SHP77 (cell line): ENCODE data around the gene PPP1CB.
"Not testable (repeated sequence)": the region's sequence is repeated elsewhere in the genome, so short reads cannot be mapped to it uniquely, and the experiment has no call there.

Experiments
- DNase-seq, 2 experiments: peaks; one replicate each; lab custom pipeline; 2025; lab: John Stamatoyannopoulos, UW

The PPP1CB gene

DNA sequence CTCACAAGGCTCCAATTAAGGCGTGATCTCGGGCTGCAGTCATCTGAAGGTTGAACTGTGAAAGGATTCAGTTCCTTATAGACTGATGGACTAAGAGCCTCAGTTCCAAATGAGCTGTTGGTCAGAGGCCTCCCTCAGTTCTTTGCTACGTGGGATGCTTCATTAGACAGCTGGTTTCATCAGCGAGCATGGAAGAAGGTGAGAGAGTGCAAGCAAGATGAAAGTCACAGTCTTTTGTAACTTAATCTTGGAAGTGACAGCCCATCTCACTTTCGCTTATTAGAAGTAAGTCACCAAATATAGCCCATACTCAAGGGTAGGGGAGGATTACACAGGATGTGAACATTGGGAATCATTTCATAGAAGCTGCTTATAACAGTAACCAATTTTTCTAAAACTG lies 26.8 kb downstream of the PPP1CB start:
- DNase-seq, result no peak

DNA sequence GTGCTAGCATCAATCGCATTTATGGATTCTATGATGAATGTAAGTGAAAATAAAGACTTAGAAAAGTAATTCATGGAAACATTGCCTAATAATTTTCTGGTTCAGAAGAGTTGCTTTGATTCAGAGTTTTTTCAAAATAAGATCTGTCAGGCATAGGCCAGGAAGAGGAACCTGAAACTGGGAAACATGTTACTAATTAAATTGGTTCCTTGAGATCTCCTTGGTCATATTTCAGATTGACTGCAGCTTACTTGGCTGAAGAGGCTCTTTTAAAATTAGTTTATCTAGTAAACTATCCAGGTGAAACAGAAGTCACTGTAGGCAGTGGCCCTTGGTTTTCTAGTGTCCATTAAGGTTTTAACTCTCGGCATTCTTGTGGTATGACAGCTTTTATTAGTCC lies 27.4 kb downstream of the PPP1CB start:
- DNase-seq, result no peak

DNA sequence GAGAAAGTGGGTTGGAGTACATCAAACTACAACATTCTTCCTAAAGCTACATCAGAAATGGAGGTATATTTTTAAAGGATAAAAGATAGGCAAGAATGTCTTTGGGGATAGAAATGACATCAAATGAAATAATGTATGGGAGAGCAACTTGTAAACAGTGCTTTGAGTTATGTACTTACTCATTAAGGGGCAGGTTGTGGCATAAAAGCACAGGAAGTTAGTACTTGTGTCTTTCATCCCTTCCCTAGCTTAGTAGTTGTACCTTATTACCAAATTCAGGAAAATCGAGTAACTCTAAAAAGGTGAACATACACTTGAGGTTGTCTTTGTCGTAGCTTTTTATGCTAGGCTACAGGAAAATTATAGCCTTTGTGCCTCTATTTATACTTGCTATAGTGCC lies 28.9 kb downstream of the PPP1CB start:
- DNase-seq, result no peak

DNA sequence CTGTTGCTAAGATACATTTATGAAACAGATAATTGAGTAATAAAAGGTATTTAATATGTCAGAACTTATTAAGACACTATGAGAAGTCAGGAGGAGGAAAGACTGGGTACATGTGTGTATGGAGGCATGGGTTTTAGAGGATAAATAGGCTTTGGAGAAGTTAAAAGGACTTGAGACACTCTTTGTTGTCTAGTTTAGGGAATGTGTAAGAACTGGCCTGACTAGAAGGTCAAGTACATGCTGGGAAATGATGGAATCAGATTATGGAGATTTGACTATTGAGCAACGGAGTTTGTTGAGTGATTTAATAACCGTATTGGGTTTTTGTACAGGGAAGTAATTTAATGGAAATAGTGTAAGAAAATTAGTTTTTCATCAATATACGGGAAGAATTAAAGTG lies 30.8 kb downstream of the PPP1CB start:
- DNase-seq, result no peak

DNA sequence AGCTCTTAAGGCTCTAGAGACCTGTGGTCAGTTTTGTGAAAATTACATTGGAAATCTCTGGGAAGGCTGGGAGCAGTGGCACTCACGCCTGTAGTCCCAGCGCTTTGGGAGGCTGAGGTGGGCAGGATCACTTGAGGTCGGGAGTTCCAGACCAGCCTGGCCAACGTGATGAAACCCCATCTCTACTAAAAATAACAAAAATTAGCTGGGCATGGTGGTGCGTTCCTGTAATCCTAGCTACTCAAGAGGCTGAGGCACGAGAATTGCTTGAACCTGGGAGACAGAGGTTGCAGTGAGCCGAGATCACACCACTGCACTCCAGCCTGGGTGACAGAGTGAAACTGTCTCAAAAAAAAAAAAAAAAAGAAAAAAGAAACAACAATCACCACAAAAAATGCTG lies 32.9 kb downstream of the PPP1CB start:
- not testable (repeated sequence) for DNase-seq

DNA sequence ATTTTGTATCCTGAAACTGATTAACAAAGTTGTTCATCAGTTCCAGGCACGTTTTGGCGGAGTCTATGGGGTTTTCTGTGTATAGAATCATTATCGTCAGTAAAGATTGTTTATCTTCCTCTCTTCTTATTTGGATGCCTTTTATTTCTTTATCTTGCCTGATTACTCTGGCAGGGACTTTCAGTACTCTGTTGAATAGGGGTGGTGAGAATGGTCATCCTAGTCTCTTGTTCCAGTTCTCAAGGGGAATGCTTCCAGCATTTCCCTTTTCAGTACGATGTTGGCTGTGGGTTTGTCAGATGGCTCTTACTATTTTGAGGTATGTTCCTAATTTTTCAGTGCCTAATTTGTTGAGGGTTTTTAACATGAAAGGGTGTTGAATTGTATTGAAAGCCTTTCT lies 45.0 kb downstream of the PPP1CB start:
- no peak for DNase-seq

DNA sequence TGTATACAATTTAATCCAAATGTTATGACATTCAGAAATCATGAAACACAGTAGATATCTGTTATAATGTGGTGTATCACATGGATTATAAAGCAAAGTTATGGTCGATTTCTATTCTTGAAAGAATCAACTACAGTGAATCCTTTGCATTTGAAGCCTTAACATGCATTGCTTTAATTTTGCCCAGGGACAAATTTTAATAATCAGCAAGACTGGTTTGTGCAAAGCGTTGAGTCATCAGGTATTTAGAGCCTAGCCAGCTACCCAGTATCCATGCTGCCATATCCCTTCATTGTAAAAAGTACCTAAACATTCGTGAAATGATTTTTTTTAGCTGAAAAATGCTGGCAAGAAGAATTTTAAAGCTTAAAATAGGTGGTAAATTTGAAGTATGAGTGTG lies 50.1 kb downstream of the PPP1CB start:
- no peak for DNase-seq

DNA sequence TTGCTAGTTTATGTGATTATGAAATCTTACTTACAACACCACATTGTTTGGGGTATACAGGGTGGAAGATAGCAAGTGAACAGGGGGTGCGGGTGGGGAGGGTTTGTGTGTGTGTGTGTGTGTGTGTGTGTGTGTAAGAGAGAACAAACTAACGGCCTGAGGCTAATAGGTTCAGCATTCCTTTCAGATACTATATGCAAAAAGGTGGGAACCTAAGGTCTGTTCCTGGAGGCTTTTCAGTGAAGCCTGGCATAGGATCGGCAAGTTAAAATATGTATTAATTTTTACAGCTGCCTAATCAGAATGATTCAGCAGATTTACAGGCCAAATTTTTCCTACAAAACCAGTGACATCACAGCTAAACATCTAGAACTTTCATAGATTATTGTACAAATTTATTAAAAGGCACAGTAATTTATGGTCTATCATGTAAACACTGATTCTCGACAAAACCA lies 51.4 kb downstream of the PPP1CB start:
- DNase-seq, result no peak

DNA sequence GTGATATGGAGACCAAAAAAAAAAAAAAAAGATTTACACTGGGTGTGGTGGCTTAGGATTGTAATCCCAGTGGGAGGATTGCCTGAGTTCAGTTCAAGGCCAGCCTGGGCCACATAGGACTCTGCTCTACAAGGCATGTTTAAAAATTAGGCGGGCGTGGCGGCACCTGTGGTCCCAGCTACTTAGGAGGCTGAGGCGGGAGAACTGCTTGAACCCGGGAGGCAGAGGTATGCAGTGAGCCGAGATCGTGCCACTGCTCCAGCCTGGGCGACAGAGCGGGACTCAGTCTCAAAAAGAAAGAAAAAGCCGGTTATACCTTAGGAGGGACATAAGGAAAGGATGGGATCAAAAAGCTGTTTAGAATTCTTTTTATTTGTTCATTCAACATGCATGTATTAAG lies 58.3 kb downstream of the PPP1CB start:
- no peak for DNase-seq

DNA sequence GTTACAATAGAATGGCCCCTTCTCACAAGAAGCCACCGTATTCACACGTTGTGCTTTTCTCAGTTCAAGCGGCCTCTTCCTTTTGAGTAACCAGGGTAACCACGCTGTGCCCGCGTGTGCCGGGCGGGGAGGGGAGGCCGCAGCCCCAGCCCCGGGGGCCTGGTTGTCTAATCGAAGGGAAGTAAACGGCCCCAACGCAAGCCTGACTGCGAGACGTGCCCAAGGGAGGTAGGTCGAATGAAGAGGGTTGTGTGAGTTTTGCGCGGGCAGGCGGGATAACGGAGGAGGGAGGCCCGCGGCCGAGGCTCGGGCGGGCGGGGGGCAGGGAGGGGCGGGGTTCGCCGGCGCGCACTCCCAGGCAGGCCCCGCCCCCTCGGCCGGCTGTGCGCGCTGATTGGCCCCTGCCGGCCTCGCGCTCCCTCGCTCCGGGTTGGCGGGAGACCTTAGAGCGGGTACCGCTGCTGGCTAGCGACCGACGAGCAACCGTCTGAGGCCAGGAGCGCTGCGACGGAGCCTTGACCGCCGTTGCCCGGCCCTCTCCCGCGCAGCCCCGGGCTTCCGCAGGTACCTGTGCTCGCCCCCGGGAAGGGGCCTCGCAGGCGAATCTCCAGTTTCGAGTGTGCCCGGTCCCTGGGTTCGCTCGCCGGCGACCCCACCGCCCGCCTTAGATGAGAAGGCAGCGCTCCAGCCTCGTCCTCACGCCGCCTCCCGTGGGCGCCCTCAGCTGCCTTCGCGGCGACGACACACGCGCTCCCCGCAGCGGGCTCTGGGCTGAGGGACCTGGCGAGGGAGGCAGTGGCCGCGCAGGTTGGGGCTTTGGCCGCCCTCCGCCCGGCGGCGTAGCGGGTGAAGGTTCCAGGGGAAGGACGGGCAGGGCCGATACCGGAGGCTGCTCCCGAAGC lies 59.0 kb downstream of the PPP1CB start, which contains the start of gene SPDYA:
Gene SPDYA (plus strand): TSS at position 451 of the 902 bp plus-strand sequence. CDS start 5,181 bp downstream, outside the sequence.
- no peak for DNase-seq

DNA sequence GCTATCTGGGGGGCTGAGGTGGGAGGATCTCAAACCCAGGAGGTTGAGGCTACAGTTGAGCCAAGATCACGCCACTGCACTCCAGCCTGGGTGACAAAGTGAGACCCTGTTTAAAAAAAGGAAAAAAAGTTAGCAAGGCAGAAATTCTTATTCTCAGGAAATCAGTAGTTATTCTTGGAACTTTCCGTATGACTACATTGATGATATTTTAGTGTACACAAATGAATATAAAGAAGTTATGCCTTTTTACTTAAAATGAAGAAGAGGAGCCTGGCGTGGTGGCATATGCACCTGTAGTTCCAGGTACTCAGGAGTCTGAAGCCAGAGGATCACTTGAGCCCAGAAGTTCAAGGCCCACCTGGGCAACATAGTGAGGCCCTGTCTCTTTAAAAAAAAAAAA lies 66.4 kb downstream of the PPP1CB start:
- DNase-seq, result no peak

DNA sequence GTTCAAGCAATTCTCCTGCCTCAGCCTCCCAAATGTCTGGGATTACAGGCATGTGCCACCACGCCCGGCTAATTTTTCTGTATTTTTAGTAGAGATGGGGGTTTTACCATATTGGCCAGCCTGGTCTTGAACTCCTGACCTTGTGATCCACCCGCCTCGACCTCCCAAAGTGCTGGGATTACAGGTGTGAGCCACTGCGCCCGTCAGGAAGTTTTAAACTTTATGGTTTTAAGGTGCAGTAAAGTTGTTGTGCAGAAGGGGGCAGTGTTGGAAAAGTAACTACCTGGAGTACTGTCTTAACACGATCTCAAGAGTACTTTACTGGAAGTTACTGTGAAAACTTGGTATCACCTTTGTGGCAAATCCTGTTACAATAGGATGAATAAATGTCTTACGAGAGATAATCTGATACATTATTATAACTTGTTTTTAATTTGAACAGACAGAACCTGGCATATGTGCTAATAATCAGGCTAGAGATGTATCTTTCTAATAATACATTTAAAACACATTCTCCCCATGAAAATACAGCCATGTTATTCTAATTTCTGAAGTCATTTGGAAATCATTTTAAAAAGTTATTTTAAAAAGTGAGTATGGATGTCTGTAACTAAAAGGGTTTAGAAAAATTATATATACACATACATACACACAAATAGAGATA lies 69.8 kb downstream of the PPP1CB start:
- peak; percentile 15 to 52 for DNase-seq

DNA sequence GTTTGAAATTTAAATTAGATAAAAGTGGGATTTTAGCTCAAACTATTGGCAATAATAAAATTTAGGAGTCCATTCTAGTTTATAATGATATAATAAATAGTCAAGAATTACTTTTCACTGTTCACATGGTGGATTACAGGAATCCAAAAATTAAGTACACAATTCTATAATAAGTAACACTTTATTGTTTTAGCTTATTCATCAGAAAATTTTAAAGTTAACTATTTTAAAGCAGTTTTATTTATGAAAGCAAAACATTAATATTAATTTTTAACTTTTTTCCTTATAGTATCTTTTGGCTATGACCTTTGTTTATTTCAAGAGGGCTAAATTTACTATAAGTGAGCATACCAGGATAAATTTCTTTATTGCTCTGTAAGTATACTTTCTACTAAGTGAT lies 70.4 kb downstream of the PPP1CB start:
- DNase-seq, result no peak

DNA sequence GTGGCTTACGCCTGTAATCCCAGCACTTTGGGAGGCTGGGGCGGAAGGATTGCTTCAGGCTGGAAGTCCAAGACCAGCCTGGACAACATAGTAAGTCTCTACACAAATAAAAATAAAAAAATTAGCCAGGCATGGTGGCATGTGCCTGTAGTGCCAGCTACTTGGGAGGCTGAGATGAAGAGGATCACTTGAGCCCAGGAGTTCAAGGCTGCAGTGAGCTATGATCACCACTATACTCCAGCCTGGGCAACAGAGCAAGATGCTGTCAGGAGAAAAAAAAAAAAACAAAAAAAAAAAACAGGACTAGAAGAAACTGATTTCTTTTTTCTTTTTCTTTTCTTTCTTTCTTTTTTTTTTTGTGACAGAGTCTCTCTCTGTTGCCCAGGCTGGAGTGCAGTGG lies 72.6 kb downstream of the PPP1CB start:
- DNase-seq, result no peak

DNA sequence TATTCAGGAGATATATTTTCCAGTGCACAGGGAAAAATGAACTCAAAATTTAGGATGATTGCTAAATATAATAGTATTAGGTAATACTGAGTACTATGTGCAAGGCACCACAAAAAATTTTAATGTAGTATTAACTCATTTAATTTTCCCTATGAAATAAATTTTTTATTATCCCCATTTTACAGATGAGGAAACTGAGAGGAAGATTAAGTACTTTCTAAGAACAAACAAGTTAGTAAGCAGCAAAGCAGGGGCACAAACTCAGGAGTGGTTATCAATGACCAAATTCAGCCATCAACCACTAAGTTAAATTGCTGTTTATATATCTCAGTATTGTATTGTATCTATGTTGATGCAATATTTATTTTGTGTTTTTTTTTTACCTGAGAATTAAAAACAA lies 73.2 kb downstream of the PPP1CB start:
- DNase-seq, result no peak

DNA sequence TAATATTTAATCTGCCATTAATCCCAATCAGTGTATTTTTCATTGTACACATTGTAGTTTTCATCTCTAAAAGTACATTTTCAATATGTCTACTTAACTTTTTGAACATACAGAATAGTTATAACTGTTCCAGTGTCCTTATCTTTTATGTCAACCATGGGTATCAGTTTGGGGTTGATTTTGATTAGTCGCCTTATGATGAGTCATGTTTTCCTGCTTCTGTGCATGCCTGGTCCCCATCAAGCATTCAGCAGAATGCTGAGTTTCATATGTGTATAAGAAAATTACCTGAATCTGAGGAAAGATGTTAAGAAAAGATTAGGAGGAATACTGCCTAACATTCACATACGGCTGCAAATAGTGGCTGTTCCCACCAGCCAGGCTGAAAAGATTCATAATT lies 76.8 kb downstream of the PPP1CB start:
- no peak for DNase-seq

DNA sequence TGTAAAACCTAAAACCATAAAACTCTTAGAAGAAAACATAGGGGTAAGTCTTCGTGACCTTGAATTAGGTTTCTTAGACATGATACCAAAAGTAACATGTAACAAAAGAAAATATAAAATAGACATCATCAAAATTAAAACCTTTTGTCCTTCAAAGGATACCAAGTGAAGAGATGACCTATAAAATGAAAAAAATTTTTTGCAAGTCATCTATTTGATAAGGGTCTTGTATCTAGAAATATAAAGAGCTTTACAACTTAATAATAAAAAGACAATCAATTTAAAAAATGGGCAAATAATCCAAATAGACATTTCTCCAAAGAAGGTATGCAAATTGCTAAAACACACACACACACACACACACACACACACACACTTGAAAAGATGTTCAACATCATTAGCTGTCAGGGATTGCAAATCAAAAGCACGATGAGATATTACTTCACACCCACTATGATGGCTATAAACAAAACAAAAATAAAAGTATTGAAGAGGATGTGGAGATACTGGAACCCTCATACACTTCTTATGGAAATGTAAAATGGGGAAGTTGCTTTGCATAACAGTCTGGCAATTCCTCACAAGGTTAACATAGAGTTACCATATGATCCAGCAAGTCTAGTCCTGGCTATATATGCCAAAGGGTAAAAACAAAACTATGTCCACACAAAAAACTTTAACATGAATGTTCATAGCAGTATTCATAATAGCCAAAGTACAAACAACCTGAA lies 82.3 kb downstream of the PPP1CB start:
- DNase-seq, result no peak

DNA sequence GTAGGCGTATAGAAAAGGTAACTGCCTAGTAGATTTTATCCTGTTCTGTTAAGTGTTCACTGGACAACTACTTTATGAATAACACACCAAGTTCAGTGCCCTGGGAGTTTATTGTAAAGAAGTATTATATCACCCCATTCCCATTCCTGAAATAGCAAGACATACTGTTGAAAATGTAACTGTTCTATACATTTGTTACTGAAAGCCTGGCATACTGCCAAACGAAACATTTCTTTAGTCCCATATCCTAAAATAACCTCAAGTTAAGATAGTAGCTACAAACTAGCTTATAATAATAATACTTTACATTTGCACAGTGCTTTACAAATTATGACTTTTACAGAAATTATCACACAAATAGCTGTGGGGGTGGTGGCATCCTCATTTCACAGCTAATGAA lies 84.2 kb downstream of the PPP1CB start:
- no peak for DNase-seq

DNA sequence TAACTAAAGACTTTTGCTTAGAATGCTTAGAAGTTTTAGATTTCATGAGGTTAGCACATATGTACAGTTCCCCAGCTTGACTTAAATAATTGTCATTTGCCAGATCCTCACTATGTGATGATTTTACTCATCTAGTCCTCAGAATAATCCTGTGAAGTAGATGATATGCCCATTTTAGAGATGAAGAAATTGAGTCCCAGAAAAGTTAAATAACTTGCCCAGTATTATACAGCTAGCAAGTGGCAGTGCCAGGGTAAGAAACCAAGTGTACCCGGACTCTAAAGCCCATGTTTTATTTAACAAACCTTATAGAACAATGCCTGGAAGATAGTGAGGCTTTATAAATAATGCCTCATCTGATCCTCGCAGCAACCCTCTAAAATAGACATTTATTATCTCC lies 87.3 kb downstream of the PPP1CB start:
- DNase-seq, result no peak

DNA sequence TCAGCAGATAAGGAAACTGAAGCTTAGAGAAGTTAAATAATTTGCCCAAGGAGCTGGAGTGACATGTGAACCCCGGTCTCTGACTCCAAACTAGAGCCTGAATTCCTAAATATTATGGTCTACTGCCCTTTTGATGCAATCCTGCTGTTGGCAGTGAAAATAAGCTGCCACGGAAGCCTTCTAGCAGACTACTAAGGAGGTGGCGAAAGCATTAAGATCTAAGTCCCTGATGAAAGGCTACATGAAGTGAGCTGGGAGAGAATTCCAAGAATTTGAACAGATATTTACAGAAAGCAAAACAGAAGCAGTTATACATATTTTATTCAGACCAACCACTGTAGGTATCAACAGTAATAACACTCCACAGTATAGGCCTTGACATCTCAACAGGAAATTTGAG lies 90.4 kb downstream of the PPP1CB start:
- no peak for DNase-seq
